Naive B cell (primary cell): ENCODE data around the gene SERPINA1. TPM values are rescaled to one million over a fixed set of nuclear protein-coding genes. Genes with fewer than 3 reads are reported as not detected.

Experiments
- ATAC-seq, 2 donors: fragments of 150-1000 bp; cut with Tn5 transposase; 2 replicates each; pipeline ENCODE4 v1.10.0; 2021; ENCODE audit warnings: low read depth in 2 of 2, mild to moderate bottlenecking in 2 of 2, moderate library complexity in 2 of 2
- DNase-seq: peaks from one replicate; pipeline ENCODE4 v3.0.0; 2022
- H3K27ac Mint-ChIP-seq, 6 donors: one replicate each; pipeline ENCODE4 v1.8.0; 2020 to 2022; ENCODE audit warnings: mild to moderate bottlenecking in 6 of 6, mixed read lengths in 6 of 6, moderate library complexity in 5 of 6, inconsistent platforms in 2 of 6
- H3K27me3 Mint-ChIP-seq, 3 donors: one replicate each; pipeline ENCODE4 v1.8.0; 2021 to 2022; ENCODE audit warnings: mixed read lengths in 3 of 3, mild to moderate bottlenecking in 1 of 3
- H3K36me3 Mint-ChIP-seq, 2 donors: one replicate each; pipeline ENCODE4 v1.8.0; 2020 to 2022; ENCODE audit warnings: mixed read lengths in 2 of 2, inconsistent platforms in 1 of 2, mild to moderate bottlenecking in 1 of 2
- H3K4me1 Mint-ChIP-seq, 3 donors: one replicate each; pipeline ENCODE4 v1.8.0; 2020 to 2022; ENCODE audit warnings: mixed read lengths in 3 of 3, inconsistent platforms in 1 of 3, mild to moderate bottlenecking in 1 of 3, moderate library complexity in 1 of 3
- H3K4me3 Mint-ChIP-seq, 8 donors: one replicate each; pipeline ENCODE4 v1.8.0; 2020 to 2022; ENCODE audit warnings: mild to moderate bottlenecking in 8 of 8, mixed read lengths in 8 of 8, moderate library complexity in 8 of 8, inconsistent platforms in 2 of 8
- H3K9me3 Mint-ChIP-seq, 7 donors: one replicate each; pipeline ENCODE4 v1.8.0; 2020 to 2022; ENCODE audit warnings: mixed read lengths in 7 of 7, mild to moderate bottlenecking in 5 of 7, inconsistent platforms in 2 of 7, moderate library complexity in 1 of 7
- polyA plus RNA-seq, 6 donors: library from polyadenylated mRNA; unstranded; fragments of 300-500 nt; fragmentation: Illumina TruSeq; gene quantifications; one replicate each; pipeline ENCODE4 v1.2.3, GENCODE V29; 2021; ENCODE audit warnings: low read depth in 6 of 6

The SERPINA1 gene
- polyA plus RNA-seq, 6 donors from 2014 or later, result 0.20 to 9.5 (median 2.1) TPM

- Mint-ChIP-seq H3K4me1 (no peaks in the 10 kb centered on the region), H3K27ac (no peak overlapping the region), H3K36me3 (no peaks in the 10 kb centered on the region), H3K27me3 (peaks cover 7 to 20% (median 14%) of the 10 kb centered on the region in 3 donors), H3K4me3 (no peak overlapping the region), H3K9me3 (peaks cover 0 to 2% (median 0%) of the 10 kb centered on the region in 7 donors)
- DNase-seq, result no peak
- no peak for ATAC-seq
Observed at GRCh38 chr14:94394581-94395207, 6.3 kb upstream of the SERPINA1 start.

GRCh38 chr14:94394025-94394493, 5.7 kb upstream of the SERPINA1 start:
- peaks cover 0 to 2% (median 0%) of the 10 kb centered on the region in 7 donors for H3K9me3 Mint-ChIP-seq
- no peaks in the 10 kb centered on the region for H3K36me3 Mint-ChIP-seq
- no peak overlapping the region for H3K27ac Mint-ChIP-seq
- no peak overlapping the region for H3K4me3 Mint-ChIP-seq
- no peak for DNase-seq
- peaks cover 7 to 20% (median 14%) of the 10 kb centered on the region in 3 donors for H3K27me3 Mint-ChIP-seq
- ATAC-seq, result no peak
- no peaks in the 10 kb centered on the region for H3K4me1 Mint-ChIP-seq

DNA sequence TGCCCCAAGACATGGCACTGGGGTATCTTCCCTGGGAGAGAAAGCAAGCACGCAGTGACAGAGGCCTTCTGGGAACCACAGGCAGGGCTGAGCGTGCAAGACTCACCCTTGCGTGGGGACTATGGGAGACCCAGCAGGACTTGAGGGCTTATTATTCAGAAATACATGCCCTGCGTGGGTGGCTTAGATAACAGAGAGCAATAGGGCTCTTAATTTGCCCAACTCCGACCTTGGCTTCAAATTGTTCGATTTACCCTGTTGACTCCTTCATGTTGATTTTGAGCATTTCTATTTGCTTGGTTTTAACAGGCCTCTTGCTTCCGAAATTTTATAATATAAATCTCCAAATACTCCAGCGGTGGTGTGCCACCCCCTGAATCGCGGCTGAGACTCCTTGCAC, 5.1 kb upstream of the SERPINA1 start:
- ATAC-seq (no peak), DNase-seq (no peak)
- Mint-ChIP-seq H3K27ac (peak overlapping the region in 1 of 6 donors; percentile 9), H3K4me1 (no peaks in the 10 kb centered on the region), H3K36me3 (no peaks in the 10 kb centered on the region), H3K9me3 (peaks cover 0 to 2% (median 0%) of the 10 kb centered on the region in 7 donors), H3K27me3 (peaks cover 7 to 18% (median 14%) of the 10 kb centered on the region in 3 donors), H3K4me3 (no peak overlapping the region)

DNA sequence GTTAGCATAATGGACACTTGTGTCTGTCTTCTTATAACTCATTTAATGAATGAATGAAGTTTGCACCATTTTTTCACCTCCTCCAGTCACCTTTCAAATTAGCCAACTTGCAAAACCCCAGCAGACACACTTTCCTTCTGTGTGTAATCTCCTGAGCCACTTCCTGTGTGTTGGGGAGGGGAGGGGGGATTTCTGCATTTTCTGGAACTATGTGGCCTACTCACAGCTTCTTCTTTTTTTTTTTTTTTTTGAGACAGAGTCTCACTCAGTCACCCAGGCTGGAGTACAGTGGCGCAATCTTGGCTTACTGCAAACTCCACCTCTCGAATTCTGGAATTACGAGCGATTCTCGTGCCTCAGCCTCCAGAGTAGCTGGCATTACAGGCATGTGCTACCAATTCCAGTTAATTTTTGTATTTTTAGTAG, 4.1 kb upstream of the SERPINA1 start:
- peaks cover 0 to 2% (median 0%) of the 10 kb centered on the region in 7 donors for H3K9me3 Mint-ChIP-seq
- ATAC-seq (no peak), DNase-seq (no peak)
- no peaks in the 10 kb centered on the region for H3K36me3 Mint-ChIP-seq
- H3K4me1 Mint-ChIP-seq, result no peaks in the 10 kb centered on the region
- peak overlapping the region in 1 of 8 donors; percentile 29 for H3K4me3 Mint-ChIP-seq
- no peak overlapping the region for H3K27ac Mint-ChIP-seq
- H3K27me3 Mint-ChIP-seq, result peaks cover 0 to 14% (median 10%) of the 10 kb centered on the region in 3 donors

GRCh38 chr14:94391281-94391975, 3.0 kb upstream of the SERPINA1 start:
- ATAC-seq (no peak), DNase-seq (no peak)
- Mint-ChIP-seq H3K27me3 (peaks cover 0 to 7% (median 5%) of the 10 kb centered on the region in 3 donors), H3K9me3 (peaks cover 0 to 2% (median 0%) of the 10 kb centered on the region in 7 donors), H3K36me3 (no peaks in the 10 kb centered on the region), H3K27ac (no peak overlapping the region), H3K4me3 (no peak overlapping the region), H3K4me1 (no peaks in the 10 kb centered on the region)

DNA sequence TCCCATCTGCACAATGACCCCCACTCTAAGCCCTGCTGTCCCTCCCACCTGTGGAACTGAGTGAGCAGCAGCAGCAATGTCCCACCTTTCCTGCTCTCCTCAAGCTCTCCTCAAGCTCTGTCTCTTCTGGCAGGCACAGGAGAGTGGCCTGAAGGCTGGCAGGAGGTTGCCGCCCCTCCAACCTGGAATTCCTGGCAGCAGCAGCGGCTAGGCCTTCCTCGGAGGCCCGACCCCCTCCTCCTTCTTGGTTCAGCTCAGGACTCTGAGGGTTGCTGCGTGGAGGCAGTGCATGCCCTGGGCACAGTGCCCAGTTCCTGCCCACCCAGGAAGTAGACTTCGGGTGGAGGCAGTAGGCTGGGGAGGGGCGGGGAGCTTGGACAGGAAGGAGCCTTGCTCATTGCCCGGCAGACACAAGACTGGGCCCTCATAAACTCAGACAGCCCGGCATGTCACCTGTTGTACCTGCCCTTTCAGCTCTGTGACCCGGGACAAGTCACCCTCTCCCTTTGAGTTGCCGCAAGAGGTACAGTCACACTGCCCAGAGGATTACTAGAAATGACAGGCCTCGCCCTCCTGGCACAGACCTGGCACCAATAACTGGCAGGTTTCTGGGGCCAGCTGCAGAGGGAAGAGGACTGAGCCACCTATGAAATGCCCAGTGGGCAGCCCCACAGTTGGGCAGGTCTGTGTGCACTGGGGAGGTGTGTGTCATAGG, 2.1 kb upstream of the SERPINA1 start:
- Mint-ChIP-seq H3K27ac (no peak overlapping the region), H3K9me3 (peaks cover 0 to 2% (median 0%) of the 10 kb centered on the region in 7 donors), H3K4me3 (peak overlapping the region in 1 of 8 donors; percentile 59), H3K4me1 (no peaks in the 10 kb centered on the region), H3K27me3 (no peaks in the 10 kb centered on the region), H3K36me3 (no peaks in the 10 kb centered on the region)
- ATAC-seq, result no peak
- DNase-seq, result no peak

DNA sequence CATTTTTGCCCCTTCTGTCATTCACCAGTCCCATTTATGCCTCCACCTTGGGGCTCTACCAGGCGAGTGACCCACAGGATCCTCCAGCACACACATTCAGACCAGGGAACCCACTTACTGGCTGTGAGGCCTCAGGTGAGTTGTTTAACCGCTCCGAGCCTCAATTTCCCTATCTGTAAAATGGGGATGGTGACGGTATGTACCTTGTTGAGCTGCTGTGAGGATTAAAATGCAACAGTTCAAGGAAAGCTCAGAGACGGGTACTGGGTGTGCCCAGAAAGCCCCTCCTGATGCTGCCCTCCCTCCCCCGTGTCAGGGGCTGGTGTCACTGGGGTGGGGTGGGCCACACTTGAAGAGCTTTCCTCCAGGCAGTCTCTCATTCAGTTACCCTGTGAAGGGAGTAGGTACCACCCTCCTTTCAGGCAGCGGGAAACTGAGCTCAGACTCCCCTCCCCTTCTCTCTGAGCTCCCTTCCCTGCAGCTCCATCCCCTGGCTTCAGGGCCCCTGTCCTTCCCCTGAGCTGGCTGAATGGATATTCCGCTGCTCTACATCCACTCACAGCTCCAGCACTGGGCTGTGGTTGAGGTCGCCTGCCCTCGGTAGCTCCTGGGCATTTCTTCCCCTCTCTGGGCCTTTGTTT, 1.4 kb upstream of the SERPINA1 start:
- no peak overlapping the region for H3K27ac Mint-ChIP-seq
- peaks cover 0 to 2% (median 0%) of the 10 kb centered on the region in 7 donors for H3K9me3 Mint-ChIP-seq
- peak overlapping the region in 1 of 8 donors; percentile 59 for H3K4me3 Mint-ChIP-seq
- DNase-seq (no peak), ATAC-seq (no peak)
- no peaks in the 10 kb centered on the region for H3K27me3 Mint-ChIP-seq
- no peaks in the 10 kb centered on the region for H3K36me3 Mint-ChIP-seq
- H3K4me1 Mint-ChIP-seq, result no peaks in the 10 kb centered on the region

GRCh38 chr14:94389104-94389469, 685 bp upstream of the SERPINA1 start:
- Mint-ChIP-seq H3K4me3 (no peak overlapping the region), H3K9me3 (peaks cover 0 to 2% (median 0%) of the 10 kb centered on the region in 7 donors), H3K27ac (peak overlapping the region in 1 of 6 donors; percentile 42), H3K4me1 (no peaks in the 10 kb centered on the region), H3K27me3 (no peaks in the 10 kb centered on the region), H3K36me3 (no peaks in the 10 kb centered on the region)
- ATAC-seq, result no peak
- DNase-seq, result no peak

DNA sequence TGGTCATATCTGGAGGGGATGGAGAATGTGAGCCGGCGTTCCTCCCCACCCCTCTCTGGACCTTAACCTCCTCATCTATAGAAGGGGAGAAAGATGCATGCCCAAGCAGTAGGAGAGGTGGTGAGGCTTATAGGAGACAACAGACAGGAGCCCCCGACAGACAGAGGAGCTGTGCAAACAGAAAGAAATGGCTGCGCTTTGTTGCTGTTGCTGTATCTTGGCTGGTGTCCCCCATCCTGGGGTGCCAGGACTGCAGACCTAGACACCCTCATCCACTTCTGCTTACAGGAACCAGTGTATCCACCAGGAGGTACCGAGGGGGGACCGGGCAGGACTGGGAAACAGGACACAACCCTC, 397 bp downstream of the SERPINA1 start:
- Mint-ChIP-seq H3K27ac (no peak overlapping the region), H3K36me3 (no peaks in the 10 kb centered on the region), H3K27me3 (no peaks in the 10 kb centered on the region), H3K9me3 (peaks cover 0 to 2% (median 0%) of the 10 kb centered on the region in 7 donors), H3K4me3 (no peak overlapping the region), H3K4me1 (no peaks in the 10 kb centered on the region)
- no peak for ATAC-seq
- no peak for DNase-seq

GRCh38 chr14:94387051-94388026, 1.1 kb downstream of the SERPINA1 start:
- Mint-ChIP-seq H3K4me3 (no peak overlapping the region), H3K27ac (no peak overlapping the region), H3K4me1 (no peaks in the 10 kb centered on the region), H3K27me3 (no peaks in the 10 kb centered on the region), H3K36me3 (no peaks in the 10 kb centered on the region), H3K9me3 (peaks cover 0 to 2% (median 0%) of the 10 kb centered on the region in 7 donors)
- ATAC-seq, result no peak
- no peak for DNase-seq

DNA sequence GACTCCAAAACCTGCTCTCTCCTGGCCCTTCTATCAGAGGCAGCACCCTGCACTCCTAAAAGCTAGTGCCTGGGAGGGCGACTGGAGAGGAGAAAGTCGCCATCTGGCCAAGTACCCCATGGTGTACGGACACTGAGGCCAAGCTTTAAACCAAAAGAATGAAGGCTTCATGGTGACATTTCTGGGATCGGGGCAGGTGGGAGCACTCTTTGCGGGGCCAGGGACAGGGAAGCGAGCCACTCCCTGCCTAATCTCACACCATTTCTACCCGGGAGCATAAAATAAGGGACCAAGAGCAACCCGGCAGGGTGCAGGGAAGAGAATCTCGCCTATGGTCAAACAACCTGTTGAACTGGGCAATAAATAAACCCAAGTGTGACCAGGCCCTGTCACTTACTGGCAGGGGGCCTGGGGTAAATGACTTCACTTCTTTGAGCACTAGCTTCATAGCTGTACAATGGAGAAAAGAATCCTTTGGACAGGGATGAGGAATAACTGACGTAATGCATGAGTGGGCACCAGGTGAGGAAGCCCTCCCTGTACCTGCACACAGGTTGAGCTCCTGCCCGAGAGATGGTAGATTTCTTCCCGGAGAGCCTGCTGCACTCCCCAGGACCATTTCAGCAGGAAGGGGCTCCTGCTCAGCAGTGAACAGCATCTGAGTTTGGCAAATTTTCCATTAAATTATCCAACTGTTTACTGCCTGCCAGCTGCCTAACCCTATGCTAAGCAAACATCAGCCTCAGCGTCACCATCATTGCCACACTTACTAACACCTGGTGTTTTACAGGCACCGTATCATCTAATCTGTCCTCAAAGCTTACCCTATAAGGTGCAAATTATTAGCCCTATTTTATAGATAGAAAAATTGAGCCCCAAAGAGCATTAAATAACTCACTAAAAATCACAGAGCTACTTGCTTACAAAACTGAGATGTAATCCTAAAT, 2.0 kb downstream of the SERPINA1 start:
- Mint-ChIP-seq H3K4me1 (no peaks in the 10 kb centered on the region), H3K36me3 (no peaks in the 10 kb centered on the region), H3K27me3 (no peaks in the 10 kb centered on the region), H3K4me3 (no peak overlapping the region), H3K9me3 (peaks cover 0 to 2% (median 0%) of the 10 kb centered on the region in 7 donors), H3K27ac (no peak overlapping the region)
- DNase-seq (no peak), ATAC-seq (no peak)
